K562 (cell line): ENCODE results near the gene MYL9. TPM values are rescaled to one million over a fixed set of nuclear protein-coding genes. Genes with fewer than 3 reads are reported as not detected.

ENCODE experiments used
- ATAC-seq: fragments of 200-7000 bp; cut with Tn5 transposase; 3 replicates; pipeline ENCODE4 v1.9.1; 2020; ENCODE audit warnings: moderate library complexity
- BruUV-seq: library from RNA; stranded (reverse); fragments of 400-500 nt; replicated peaks from 2 replicates; lab custom pipeline; 2021; lab: Mats Ljungman, UMichigan
- CTCF ChIA-PET: fragments of 300-600 bp; formaldehyde crosslinking; extraction: SDS; loops from one replicate; lab custom pipeline; 2021; ENCODE audit warnings: low intra/inter-chr PET ratio; lab: Yijun Ruan, JAX
- POLR2A ChIA-PET: fragments of 300-600, 350-650 bp; sonication (Branson Sonifier 250); formaldehyde crosslinking; extraction: SDS; loops from one replicate; lab custom pipeline; 2021; ENCODE audit warnings: antibody characterized with exemption, inconsistent platforms; lab: Yijun Ruan, JAX
- DNase-seq, 4 experiments: peaks; one replicate each; pipeline versions ENCODE4 v3.0.0 to v3.0.0-alpha.2; 2011 to 2018; ENCODE audit warnings: low spot score in 3 of 4, mixed read lengths in 3 of 4; ENCODE audit errors: extremely low read depth in 1 of 4
- FAIRE-seq: peaks from 2 replicates; lab custom pipeline; 2011; peaks lifted over from hg19 to GRCh38; lab: Jason Lieb, UNC
- H2AFZ ChIP-seq: 2 replicates; pipeline ENCODE4 v1.6.0; 2011; ENCODE audit warnings: low read depth, low read length, control low read depth, inconsistent platforms
- H3K27ac ChIP-seq: fragments of 200-600 bp; 3 replicates; pipeline ENCODE4 v1.8.0; 2011; ENCODE audit warnings: low read depth, mild to moderate bottlenecking, control low read depth, inconsistent platforms, low read length, moderate library complexity, mixed read lengths; ENCODE audit errors: extremely low read depth
- H3K27me3 ChIP-seq, 2 experiments: fragments of 300-600 bp in 1 of 2; 2 replicates in 1 of 2; 3 replicates in 1 of 2; pipeline versions ENCODE4 v1.6.0 to v1.8.0; 2011; ENCODE audit warnings: inconsistent platforms in 2 of 2, low read length in 2 of 2, mild to moderate bottlenecking in 1 of 2, mixed read lengths in 1 of 2, moderate library complexity in 1 of 2; ENCODE audit not compliant: control insufficient read depth in 2 of 2, insufficient read depth in 2 of 2
- H3K36me3 ChIP-seq: fragments of 300-600 bp; 3 replicates; pipeline ENCODE4 v1.8.0; 2011; ENCODE audit warnings: mild to moderate bottlenecking, low read length, inconsistent platforms; ENCODE audit not compliant: control insufficient read depth, insufficient read depth
- H3K4me1 ChIP-seq, 2 experiments: fragments of 200-600 bp in 1 of 2; replicated peaks in 1 of 2; 2 replicates in 1 of 2; 3 replicates in 1 of 2; pipeline versions ENCODE4 v1.5.1 to v1.8.0; 2011; ENCODE audit warnings: inconsistent platforms in 2 of 2, low read length in 2 of 2, mild to moderate bottlenecking in 1 of 2, mixed read lengths in 1 of 2, moderate library complexity in 1 of 2; ENCODE audit not compliant: control insufficient read depth in 2 of 2, insufficient read depth in 2 of 2
- H3K4me2 ChIP-seq: 2 replicates; pipeline ENCODE4 v1.6.1; 2011; ENCODE audit warnings: low read length, control low read depth, inconsistent platforms, mixed read lengths; ENCODE audit not compliant: insufficient read depth
- H3K4me3 ChIP-seq: fragments of 200-600 bp; sonication (generic), shearing (Covaris generic); 2 replicates; pipeline ENCODE4 v1.5.1; 2016; ENCODE audit warnings: control low read depth, inconsistent platforms
- H3K79me2 ChIP-seq: fragments of 200-600 bp; 3 replicates; pipeline ENCODE4 v1.8.0; 2011; ENCODE audit warnings: low read length, inconsistent platforms; ENCODE audit not compliant: control insufficient read depth, insufficient read depth
- H3K9ac ChIP-seq, 2 experiments: 2 replicates each; pipeline versions ENCODE4 v1.6.0 to v1.6.1; 2011; ENCODE audit warnings: low read depth in 2 of 2, low read length in 2 of 2, control low read depth in 1 of 2, inconsistent platforms in 1 of 2, mild to moderate bottlenecking in 1 of 2, mixed read lengths in 1 of 2; ENCODE audit not compliant: insufficient read depth in 1 of 2
- H3K9me1 ChIP-seq: one replicate; pipeline ENCODE4 v1.6.0; 2011; ENCODE audit warnings: inconsistent platforms, mild to moderate bottlenecking, low read length, moderate library complexity; ENCODE audit not compliant: control insufficient read depth, insufficient read depth
- H3K9me3 ChIP-seq: replicated peaks from 2 replicates; pipeline ENCODE4 v1.5.1; 2011; ENCODE audit warnings: low read depth, low read length, inconsistent platforms; ENCODE audit not compliant: control insufficient read depth, insufficient read depth
- H4K20me1 ChIP-seq: replicated peaks from 2 replicates; pipeline ENCODE4 v1.6.1; 2011; ENCODE audit warnings: low read length, inconsistent platforms, mixed read lengths; ENCODE audit not compliant: control insufficient read depth, insufficient read depth
- BHLHE40 ChIP-seq: IDR thresholded peaks from 2 replicates; pipeline ENCODE4 v1.6.1; 2011; ENCODE audit warnings: low read length, improper control_type of control experiment
- CAMTA2 ChIP-seq: fragments of 250-450 bp; sonication (Bioruptor Pico); conservative IDR thresholded peaks from 2 replicates; pipeline ENCODE4 v1.5.1; 2022
- CBFA2T3 ChIP-seq: fragments of 450-650 bp; IDR thresholded peaks from 2 replicates; pipeline ENCODE4 v1.6.1; 2017
- FOXJ2 ChIP-seq: fragments of 200-800 bp; sonication (Bioruptor generic); IDR thresholded peaks from 2 replicates; pipeline ENCODE4 v1.6.1; 2016; ENCODE audit warnings: missing genetic modification characterization, missing compliant biosample characterization
- FOXM1 ChIP-seq, 2 experiments: fragments of 450-650 bp in 1 of 2; sonication (generic) in 1 of 2; formaldehyde crosslinking in 1 of 2; IDR thresholded peaks; 2 replicates each; pipeline versions ENCODE4 v1.6.1 to v1.9.0; 2017 to 2022; ENCODE audit warnings: low read depth in 2 of 2, mild to moderate bottlenecking in 2 of 2, missing genetic modification reagents in 1 of 2, moderate library complexity in 1 of 2
- MCM3 ChIP-seq: fragments of 450-650 bp; IDR thresholded peaks from 2 replicates; pipeline ENCODE4 v1.6.1; 2016
- MIER1 ChIP-seq: fragments of 450-650 bp; IDR thresholded peaks from 2 replicates; pipeline ENCODE4 v1.6.1; 2016; ENCODE audit warnings: antibody characterized with exemption, mild to moderate bottlenecking, low read depth
- NFATC3 ChIP-seq: fragments of 450-650 bp; IDR thresholded peaks from 2 replicates; pipeline ENCODE4 v1.6.1; 2017; ENCODE audit warnings: mild to moderate bottlenecking
- PHB2 ChIP-seq: fragments of 450-650 bp; IDR thresholded peaks from 2 replicates; pipeline ENCODE4 v1.6.1; 2017; ENCODE audit warnings: low read depth
- PTRF ChIP-seq: fragments of 450-650 bp; IDR thresholded peaks from 2 replicates; pipeline ENCODE4 v1.6.1; 2016; ENCODE audit warnings: mild to moderate bottlenecking, missing genetic modification characterization, missing compliant biosample characterization
- PURB ChIP-seq: sonication (generic); formaldehyde crosslinking; IDR thresholded peaks from 2 replicates; pipeline ENCODE4 v1.9.0; 2021; ENCODE audit warnings: low read depth, mild to moderate bottlenecking, missing genetic modification reagents
- SMAD1 ChIP-seq: fragments of 150-350 bp; IDR thresholded peaks from 2 replicates; pipeline ENCODE4 v1.6.1; 2014; ENCODE audit warnings: low read length, low read depth; ENCODE audit not compliant: partially characterized antibody
- ZNF140 ChIP-seq: fragments of 250-450 bp; sonication (Bioruptor Pico); IDR thresholded peaks from 2 replicates; pipeline ENCODE4 v1.8.0; 2021; ENCODE audit warnings: moderate library complexity, mild to moderate bottlenecking, inconsistent platforms
- ZNF224 ChIP-seq: sonication (generic); formaldehyde crosslinking; IDR thresholded peaks from 2 replicates; pipeline ENCODE4 v1.8.0; 2022; ENCODE audit warnings: mild to moderate bottlenecking, missing genetic modification reagents
- ZNF431 ChIP-seq: sonication (generic); formaldehyde crosslinking; IDR thresholded peaks from 2 replicates; pipeline ENCODE4 v1.8.0; 2022; ENCODE audit warnings: mild to moderate bottlenecking, missing genetic modification reagents
- ZNF586 ChIP-seq: fragments of 450-650 bp; formaldehyde crosslinking; conservative IDR thresholded peaks from 2 replicates; pipeline ENCODE4 v1.4.0; 2020; ENCODE audit warnings: mild to moderate bottlenecking, moderate library complexity
- WGBS: fragments of 100-300 bp; shearing (Covaris generic); methylation state at CpG from one replicate; pipeline ENCODE4 v1.1.6; 2016; ENCODE audit warnings: low coverage, mixed read lengths; ENCODE audit not compliant: insufficient coverage; ENCODE audit errors: missing lambda C conversion rate; 5-methylcytosine and 5-hydroxymethylcytosine counted together
- in situ Hi-C: fragments of 300-500 bp; cut with MboI; formaldehyde crosslinking; loops from 4 replicates; pipeline ENCODE4 v1.15.0; 2018; ENCODE audit warnings: inconsistent platforms, mixed read lengths
- intact Hi-C: fragments of 100-400 bp; cut with micrococcal nuclease; formaldehyde crosslinking; loops from 2 replicates; pipeline ENCODE4 v1.14.2; 2022
- polyA plus RNA-seq, 8 experiments: library from polyadenylated mRNA; depleted of rRNA in 4 of 8; stranded (reverse) in 5 of 8; unstranded in 3 of 8; fragments of >200 nt; fragmentation: Nextera tagmentation in 2 of 8; fragmentation: Illumina TruSeq in 1 of 8; extraction: Ambion mirVana in 2 of 8; extraction: Trizol in 1 of 8; gene quantifications; 2 replicates each; pipeline versions ENCODE4 v1.2.1 to v1.2.3, GENCODE V29; 2011 to 2014; ENCODE audit warnings: inconsistent platforms in 1 of 8, missing spikeins in 1 of 8
- total RNA-seq, 7 experiments: library from RNA; depleted of rRNA in 6 of 7; stranded (reverse); fragments of >200 nt in 6 of 7; fragmentation: Illumina TruSeq in 2 of 7; extraction: Trizol in 2 of 7; gene quantifications; 2 replicates each; pipeline versions ENCODE4 v1.2.1 to v1.2.3, GENCODE V29; 2011 to 2021; ENCODE audit warnings: low replicate concordance in 1 of 7
- TF ChIP-seq, protein P1 (sequence below): fragments of 450-650 bp; IDR thresholded peaks from 2 replicates; pipeline ENCODE4 v1.6.1; 2016; ENCODE audit warnings: low read depth, mild to moderate bottlenecking, moderate library complexity

MYL9 gene
- total and polyA plus RNA-seq, 9 of the 15 experiments (the other 6 are each of a cell fraction or from before 2014, with no cell fraction given): 0.11 to 3.2 (median 0.81) TPM; not detected in 1

DNA sequence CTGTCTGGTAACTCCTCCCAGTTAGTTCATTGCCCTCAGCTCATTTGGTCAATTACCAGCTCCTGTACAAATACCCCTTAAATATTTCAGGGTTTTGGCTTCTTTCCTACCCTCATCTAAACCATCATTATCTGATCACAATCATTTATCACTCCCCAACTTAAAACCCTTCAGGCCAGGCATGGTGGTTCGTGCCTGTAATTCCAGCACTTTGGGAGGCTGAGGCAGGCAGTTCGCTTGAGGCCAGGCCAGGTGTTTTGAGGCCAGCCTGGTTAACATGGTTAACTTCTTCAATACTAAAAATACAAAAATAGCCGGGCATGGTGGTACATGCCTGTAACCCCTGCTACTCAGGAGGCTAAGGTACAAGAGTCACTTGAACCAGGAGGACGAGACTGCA is 41.5 kb downstream of the MYL9 start:
- CTCF ChIA-PET: no interaction called here
- intact Hi-C loops: no loop called here
- ATAC-seq: no peak
- Histone ChIP-seq H2AFZ (no peak overlapping the region), H3K9ac (no peak overlapping the region), H4K20me1 (peaks cover 5% of the 10 kb centered on the region), H3K4me1 (no peaks in the 10 kb centered on the region; a peak in 1 of 5 replicates), H3K4me3 (no peak overlapping the region), H3K9me3 (no peaks in the 10 kb centered on the region), H3K36me3 (peaks cover 46% of the 10 kb centered on the region; the same call in 2 of the 3 replicates), H3K27ac (no peak overlapping the region), H3K79me2 (peaks cover 9% of the 10 kb centered on the region), H3K9me1 (no peaks in the 10 kb centered on the region), H3K4me2 (no peak overlapping the region), H3K27me3 (no peaks in the 10 kb centered on the region)
- no peak for DNase-seq
- POLR2A ChIA-PET: no interaction called here
- 93% methylated on average over 4 of the region's 4 CpGs for WGBS
- TF ChIP-seq ZNF431: no peak
- no peak for TF ChIP-seq BHLHE40
- TF ChIP-seq PHB2: no peak
- no peak for TF ChIP-seq MCM3
- TF ChIP-seq NFATC3: no peak
- TF ChIP-seq ZNF586 (CRISPR knock-in tag): no peak
- no TSS peak for BruUV-seq
- FAIRE-seq: no peak
- in situ Hi-C loops: no loop called here

DNA sequence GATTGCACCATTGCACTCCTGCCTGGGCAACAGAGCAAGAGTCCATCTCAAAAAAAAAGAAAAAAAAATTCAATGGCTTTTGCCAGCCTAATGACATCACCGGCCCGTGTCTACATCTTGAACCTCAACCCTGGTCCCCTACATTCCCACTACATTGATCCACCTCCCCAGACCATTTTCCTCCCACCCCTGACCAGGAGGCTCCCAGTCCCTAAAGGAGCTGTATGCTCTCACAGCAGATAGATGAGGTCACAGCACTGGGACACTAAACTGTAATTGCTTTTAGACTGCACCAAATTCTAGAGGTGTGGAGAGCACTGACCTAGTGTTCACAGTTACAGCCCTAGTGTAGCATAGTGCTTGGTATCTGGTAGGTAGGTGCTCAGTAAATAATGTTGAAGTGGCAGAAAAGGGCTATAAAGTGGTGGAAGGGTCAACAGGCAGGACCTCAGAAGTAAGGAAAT is 42.7 kb downstream of the MYL9 start:
- Histone ChIP-seq H3K9me3 (no peaks in the 10 kb centered on the region), H3K9me1 (no peaks in the 10 kb centered on the region), H3K9ac (no peak overlapping the region), H3K4me2 (no peak overlapping the region), H3K36me3 (peaks cover 34% of the 10 kb centered on the region; the same call in 2 of the 3 replicates), H2AFZ (no peak overlapping the region), H3K79me2 (no peaks in the 10 kb centered on the region), H3K4me3 (no peak overlapping the region), H4K20me1 (peaks cover 5% of the 10 kb centered on the region), H3K4me1 (no peaks in the 10 kb centered on the region; a peak in 1 of 5 replicates), H3K27ac (no peak overlapping the region), H3K27me3 (no peaks in the 10 kb centered on the region)
- no TSS peak for BruUV-seq
- 83% methylated on average over 2 of the region's 2 CpGs for WGBS
- peak in 1 of 4 experiments; percentile 16 for DNase-seq
- ChIA-PET POLR2A (interaction anchor here (0.6 kb wide), 2 partner anchors 9 to 466 kb away, joined by 3 read pairs; no protein-coding TSS in a partner anchor), CTCF (no interaction called here)
- intact Hi-C loops (no loop called here), in situ Hi-C loops (no loop called here)
- ATAC-seq: peak; percentile 26; the same call in 1 of the 3 replicates
- no peak for FAIRE-seq
- no peak for TF ChIP-seq FOXJ2
- no peak for TF ChIP-seq ZNF140
- no peak for TF ChIP-seq MIER1
- TF ChIP-seq CBFA2T3: no peak
- TF ChIP-seq SMAD1: no peak
- no peak for TF ChIP-seq ZNF224
- no peak for TF ChIP-seq FOXM1 (IDR thresholded peaks at IDR 0.05; ENCODE audit: low read depth)
- no peak for TF ChIP-seq FOXM1 (CRISPR knock-in tag; IDR thresholded peaks at IDR 0.05; ENCODE audit: low read depth)
- TF ChIP-seq, protein P1, sequence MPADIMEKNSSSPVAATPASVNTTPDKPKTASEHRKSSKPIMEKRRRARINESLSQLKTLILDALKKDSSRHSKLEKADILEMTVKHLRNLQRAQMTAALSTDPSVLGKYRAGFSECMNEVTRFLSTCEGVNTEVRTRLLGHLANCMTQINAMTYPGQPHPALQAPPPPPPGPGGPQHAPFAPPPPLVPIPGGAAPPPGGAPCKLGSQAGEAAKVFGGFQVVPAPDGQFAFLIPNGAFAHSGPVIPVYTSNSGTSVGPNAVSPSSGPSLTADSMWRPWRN: no peak
- TF ChIP-seq PTRF (tag): no peak
- no peak for TF ChIP-seq PURB (CRISPR knock-in tag)
- no peak for TF ChIP-seq CAMTA2
